Measurements from ENCODE around the gene NRAP.
"Not testable (repeated sequence)": the region's sequence is repeated elsewhere in the genome, so short reads cannot be mapped to it uniquely, and the experiment has no call there.

NRAP gene

DNA sequence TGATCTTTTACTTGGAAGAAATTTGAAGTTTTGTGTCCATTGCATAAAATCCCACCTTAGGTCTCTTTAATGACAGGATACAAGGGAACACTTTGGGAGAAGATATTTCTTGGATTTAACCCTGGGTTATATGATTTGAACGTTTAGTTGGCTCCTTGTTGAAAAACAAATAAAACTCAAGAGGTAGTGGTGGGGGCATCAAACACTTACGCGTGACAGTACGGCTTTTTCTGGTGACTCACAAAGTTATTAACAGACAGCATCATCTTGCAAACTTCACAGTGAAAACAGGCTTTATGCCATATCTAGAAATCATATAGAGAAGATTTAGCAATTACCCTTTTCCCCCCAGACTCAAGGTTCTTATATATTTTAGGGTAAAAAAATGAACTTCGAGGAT lies 699 bp downstream of the NRAP start:
- H3K27ac Mint-ChIP-seq = no peak overlapping the region
- no peaks in the 10 kb centered on the region for H3K9me3 Mint-ChIP-seq
- H3K36me3 Mint-ChIP-seq (ENCODE audit: low read depth) = no peaks in the 10 kb centered on the region
- peaks cover 16% of the 10 kb centered on the region for H3K27me3 Mint-ChIP-seq
- peaks cover 12% of the 10 kb centered on the region for H3K4me1 Mint-ChIP-seq (ENCODE audit: low read depth)
- H3K4me3 Mint-ChIP-seq = no peak overlapping the region

DNA sequence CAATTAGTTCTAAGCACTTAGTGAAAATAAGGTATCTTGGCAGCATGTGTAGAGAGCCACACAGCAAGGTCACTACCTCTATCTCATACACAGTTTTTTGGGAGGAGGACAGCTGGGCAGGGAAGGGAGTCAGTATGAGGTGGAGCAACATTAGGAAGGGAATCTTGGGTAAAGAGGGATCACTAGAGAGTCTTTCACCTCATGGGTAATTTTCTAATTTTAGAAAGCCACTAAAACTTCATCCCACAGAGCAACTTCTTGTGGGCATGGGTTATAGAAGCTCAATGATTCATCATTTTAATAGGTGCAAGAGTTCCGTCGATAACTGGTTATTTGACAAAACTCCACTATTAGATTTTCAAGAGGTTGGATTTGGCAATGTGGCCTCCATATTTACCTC lies 2.5 kb downstream of the NRAP start:
- Mint-ChIP-seq H3K4me1 (ENCODE audit: low read depth) (peaks cover 3% of the 10 kb centered on the region), H3K27ac (no peak overlapping the region), H3K4me3 (no peak overlapping the region), H3K9me3 (no peaks in the 10 kb centered on the region), H3K36me3 (ENCODE audit: low read depth) (no peaks in the 10 kb centered on the region), H3K27me3 (peaks cover 27% of the 10 kb centered on the region)

GRCh38 chr10:113657544-113657943 lies 6.3 kb downstream of the NRAP start:
- Mint-ChIP-seq H3K9me3 (no peaks in the 10 kb centered on the region), H3K27me3 (peaks cover 33% of the 10 kb centered on the region), H3K4me1 (ENCODE audit: low read depth) (no peaks in the 10 kb centered on the region), H3K36me3 (ENCODE audit: low read depth) (no peaks in the 10 kb centered on the region), H3K4me3 (no peak overlapping the region), H3K27ac (no peak overlapping the region)

DNA sequence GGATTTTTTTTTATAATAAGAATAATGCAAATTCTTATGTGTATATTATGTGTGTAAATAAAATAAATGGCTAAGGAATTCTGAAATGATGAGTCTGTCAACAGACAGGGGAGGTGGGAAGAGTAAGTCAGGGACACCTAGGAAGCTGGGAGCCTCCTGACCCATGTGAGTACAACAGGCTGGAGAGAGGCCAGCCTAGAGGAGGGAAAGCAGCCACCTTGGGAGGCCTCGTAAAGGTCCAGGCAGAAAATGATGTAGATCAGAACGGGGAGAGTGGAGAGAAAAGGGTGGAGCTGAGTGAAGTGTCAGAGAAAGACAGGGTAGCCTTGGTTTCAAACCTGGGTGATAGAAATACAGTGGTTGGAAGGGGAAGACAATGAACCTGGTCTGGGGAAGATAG lies 6.9 kb downstream of the NRAP start:
- Mint-ChIP-seq H3K4me3 (no peak overlapping the region), H3K27ac (no peak overlapping the region), H3K9me3 (no peaks in the 10 kb centered on the region), H3K4me1 (ENCODE audit: low read depth) (no peaks in the 10 kb centered on the region), H3K27me3 (peaks cover 31% of the 10 kb centered on the region), H3K36me3 (ENCODE audit: low read depth) (no peaks in the 10 kb centered on the region)

DNA sequence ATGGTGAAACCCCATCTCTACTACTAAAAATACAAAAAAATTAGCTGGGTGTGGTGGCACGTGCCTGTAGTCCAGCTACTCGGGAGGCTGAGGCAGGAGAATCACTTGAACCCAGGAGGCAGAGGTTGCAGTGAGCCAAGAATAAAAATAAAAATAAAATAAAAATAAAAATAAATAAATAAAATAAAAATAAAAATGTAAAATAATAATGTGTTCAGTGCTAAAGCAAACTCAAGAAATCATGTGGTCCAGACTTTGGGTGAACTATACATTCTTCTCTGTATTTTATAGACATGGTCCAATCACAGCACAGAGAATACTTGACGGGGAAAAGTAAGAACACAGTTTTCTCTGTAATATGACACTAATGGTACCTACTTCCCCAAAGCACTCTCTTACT lies 11.4 kb downstream of the NRAP start:
- H3K36me3 Mint-ChIP-seq (ENCODE audit: low read depth); H3K4me3 Mint-ChIP-seq; H3K27ac Mint-ChIP-seq; H3K4me1 Mint-ChIP-seq (ENCODE audit: low read depth); H3K9me3 Mint-ChIP-seq: not testable (repeated sequence)
- peaks cover 28% of the 10 kb centered on the region for H3K27me3 Mint-ChIP-seq

DNA sequence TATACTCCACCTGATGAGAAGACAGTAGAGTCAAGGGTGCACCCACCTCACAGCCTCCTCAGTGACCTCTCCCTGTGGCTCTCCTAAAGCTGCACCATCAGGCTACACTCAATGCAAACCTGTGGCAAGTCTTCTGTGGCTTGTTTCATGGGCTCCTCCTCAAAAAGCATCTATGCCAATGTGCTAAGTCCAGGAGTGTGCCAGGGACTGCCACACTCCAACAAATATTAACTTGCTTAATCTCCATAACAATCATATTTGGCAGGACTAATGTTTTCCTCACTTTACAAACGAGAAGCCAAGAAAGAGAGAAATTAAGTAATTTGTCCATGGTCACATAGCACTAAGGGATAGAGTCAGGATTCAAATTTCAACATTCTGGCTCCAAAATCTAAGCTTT lies 11.9 kb downstream of the NRAP start:
- no peaks in the 10 kb centered on the region for H3K36me3 Mint-ChIP-seq (ENCODE audit: low read depth)
- H3K27me3 Mint-ChIP-seq = peaks cover 23% of the 10 kb centered on the region
- H3K4me1 Mint-ChIP-seq (ENCODE audit: low read depth) = no peaks in the 10 kb centered on the region
- no peak overlapping the region for H3K27ac Mint-ChIP-seq
- no peak overlapping the region for H3K4me3 Mint-ChIP-seq
- H3K9me3 Mint-ChIP-seq = no peaks in the 10 kb centered on the region

GRCh38 chr10:113651021-113651420 lies 12.8 kb downstream of the NRAP start:
- no peaks in the 10 kb centered on the region for H3K36me3 Mint-ChIP-seq (ENCODE audit: low read depth)
- H3K4me1 Mint-ChIP-seq (ENCODE audit: low read depth) = no peaks in the 10 kb centered on the region
- no peak overlapping the region for H3K27ac Mint-ChIP-seq
- H3K27me3 Mint-ChIP-seq = peaks cover 25% of the 10 kb centered on the region
- H3K4me3 Mint-ChIP-seq = no peak overlapping the region
- no peaks in the 10 kb centered on the region for H3K9me3 Mint-ChIP-seq

DNA sequence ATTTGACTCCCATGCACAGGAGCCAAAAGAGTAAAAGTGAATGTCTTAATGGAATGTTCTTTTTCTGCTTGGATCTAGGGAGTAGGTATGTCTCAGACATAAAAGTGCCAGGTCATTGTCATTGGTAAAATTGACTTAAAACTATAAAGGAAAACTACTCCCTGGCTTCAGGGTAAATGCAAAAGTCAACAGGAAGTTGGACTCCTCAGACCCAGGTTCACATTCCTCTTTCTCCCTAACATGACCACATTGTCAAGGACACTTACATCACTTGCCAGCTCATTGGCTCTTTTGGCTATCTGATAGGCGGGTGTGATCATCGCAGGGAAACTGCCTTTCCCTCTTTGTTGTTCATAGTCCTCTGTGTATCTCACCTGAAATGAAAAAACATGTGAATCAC lies 13.7 kb downstream of the NRAP start:
- Mint-ChIP-seq H3K36me3 (ENCODE audit: low read depth) (no peaks in the 10 kb centered on the region), H3K4me1 (ENCODE audit: low read depth) (peaks cover 1% of the 10 kb centered on the region), H3K27me3 (peaks cover 29% of the 10 kb centered on the region), H3K9me3 (no peaks in the 10 kb centered on the region), H3K27ac (no peak overlapping the region), H3K4me3 (no peak overlapping the region)

DNA sequence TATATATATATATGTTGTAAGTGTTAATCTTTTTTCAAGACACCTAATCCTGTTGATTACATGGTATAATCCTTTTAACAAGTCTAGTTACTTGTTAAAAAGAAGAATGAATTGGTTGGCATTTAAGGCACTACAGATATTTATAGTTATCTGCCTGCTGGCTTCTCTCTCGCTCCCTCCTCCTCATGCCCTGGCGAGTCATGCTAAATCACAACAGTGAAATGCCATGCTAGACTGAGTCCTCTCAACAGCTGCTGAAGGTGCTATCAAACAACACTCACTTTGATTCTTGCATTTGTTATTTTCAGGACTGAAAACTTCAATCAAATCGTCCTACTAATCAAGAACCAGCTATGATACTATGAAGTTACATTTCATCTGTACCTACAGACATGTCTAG lies 15.4 kb downstream of the NRAP start:
- Mint-ChIP-seq H3K9me3 (no peaks in the 10 kb centered on the region), H3K27ac (no peak overlapping the region), H3K27me3 (peaks cover 27% of the 10 kb centered on the region), H3K4me3 (no peak overlapping the region), H3K36me3 (ENCODE audit: low read depth) (no peaks in the 10 kb centered on the region), H3K4me1 (ENCODE audit: low read depth) (peaks cover 13% of the 10 kb centered on the region)

DNA sequence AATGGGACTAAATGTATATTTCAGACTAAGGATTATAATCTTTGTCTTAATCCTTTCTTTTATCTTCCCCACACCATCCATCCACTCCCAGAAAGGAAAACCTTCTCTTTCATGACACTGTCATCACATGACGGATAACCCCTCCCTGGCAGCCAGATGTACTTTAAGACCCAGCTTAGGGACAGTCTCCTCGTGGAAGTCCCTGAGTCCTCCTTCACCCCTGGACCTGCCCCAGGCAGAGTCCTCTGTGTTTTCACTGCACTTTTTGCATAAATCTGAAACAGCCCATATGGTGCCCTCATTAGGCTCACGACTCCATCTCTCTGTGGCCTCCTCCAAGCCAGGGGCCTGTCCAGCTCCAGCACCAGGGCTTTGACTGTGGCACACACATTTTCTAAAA lies 16.0 kb downstream of the NRAP start:
- H3K36me3 Mint-ChIP-seq (ENCODE audit: low read depth) = no peaks in the 10 kb centered on the region
- no peaks in the 10 kb centered on the region for H3K9me3 Mint-ChIP-seq
- no peak overlapping the region for H3K4me3 Mint-ChIP-seq
- peaks cover 30% of the 10 kb centered on the region for H3K27me3 Mint-ChIP-seq
- H3K4me1 Mint-ChIP-seq (ENCODE audit: low read depth) = peaks cover 13% of the 10 kb centered on the region
- no peak overlapping the region for H3K27ac Mint-ChIP-seq

- Mint-ChIP-seq H3K4me1 (ENCODE audit: low read depth) (peaks cover 13% of the 10 kb centered on the region), H3K4me3 (no peak overlapping the region), H3K27ac (no peak overlapping the region), H3K36me3 (ENCODE audit: low read depth) (no peaks in the 10 kb centered on the region), H3K9me3 (no peaks in the 10 kb centered on the region), H3K27me3 (peaks cover 35% of the 10 kb centered on the region)
Observed at GRCh38 chr10:113646336-113647201, 17.3 kb downstream of the NRAP start.

GRCh38 chr10:113644185-113645120 lies 19.4 kb downstream of the NRAP start:
- Mint-ChIP-seq H3K4me3 (no peak overlapping the region), H3K27me3 (peaks cover 53% of the 10 kb centered on the region), H3K9me3 (no peaks in the 10 kb centered on the region), H3K36me3 (ENCODE audit: low read depth) (no peaks in the 10 kb centered on the region), H3K27ac (peak overlapping the region; percentile 50), H3K4me1 (ENCODE audit: low read depth) (peaks cover 13% of the 10 kb centered on the region)

- H3K27ac Mint-ChIP-seq = no peak overlapping the region
- H3K27me3 Mint-ChIP-seq = peaks cover 54% of the 10 kb centered on the region
- no peaks in the 10 kb centered on the region for H3K9me3 Mint-ChIP-seq
- no peak overlapping the region for H3K4me3 Mint-ChIP-seq
- no peaks in the 10 kb centered on the region for H3K36me3 Mint-ChIP-seq (ENCODE audit: low read depth)
- H3K4me1 Mint-ChIP-seq (ENCODE audit: low read depth) = peaks cover 13% of the 10 kb centered on the region
Observed at GRCh38 chr10:113643183-113643582, 20.7 kb downstream of the NRAP start.

- no peaks in the 10 kb centered on the region for H3K9me3 Mint-ChIP-seq
- H3K4me1 Mint-ChIP-seq (ENCODE audit: low read depth) = peaks cover 13% of the 10 kb centered on the region
- no peak overlapping the region for H3K27ac Mint-ChIP-seq
- H3K27me3 Mint-ChIP-seq = peaks cover 56% of the 10 kb centered on the region
- no peaks in the 10 kb centered on the region for H3K36me3 Mint-ChIP-seq (ENCODE audit: low read depth)
- no peak overlapping the region for H3K4me3 Mint-ChIP-seq
Observed at GRCh38 chr10:113641702-113642101, 22.1 kb downstream of the NRAP start.

DNA sequence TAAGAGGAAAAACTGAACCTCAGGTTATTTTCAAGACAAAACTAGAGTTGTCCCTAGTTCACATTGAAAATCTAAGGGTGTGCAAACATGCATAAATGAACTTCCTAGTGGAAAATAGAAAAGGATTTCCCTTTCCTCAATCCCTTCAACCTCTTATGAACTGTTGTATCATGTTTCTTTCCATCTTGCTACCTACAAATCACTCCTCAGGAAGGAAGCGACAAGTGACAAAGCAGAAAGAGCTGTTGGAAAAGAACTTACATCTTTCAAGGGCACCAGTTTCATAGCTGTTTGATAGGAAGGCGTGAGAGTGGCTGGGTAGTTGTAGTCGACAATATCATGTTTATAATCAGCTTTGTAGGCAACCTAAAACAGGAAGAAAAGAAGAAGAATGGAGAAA lies 23.9 kb downstream of the NRAP start:
- no peaks in the 10 kb centered on the region for H3K9me3 Mint-ChIP-seq
- H3K4me3 Mint-ChIP-seq = no peak overlapping the region
- H3K36me3 Mint-ChIP-seq (ENCODE audit: low read depth) = no peaks in the 10 kb centered on the region

More for the DNA sequence above, 23.9 kb downstream of the NRAP start:
- peaks cover 10% of the 10 kb centered on the region for H3K4me1 Mint-ChIP-seq (ENCODE audit: low read depth)
- H3K27me3 Mint-ChIP-seq = peaks cover 53% of the 10 kb centered on the region
- no peak overlapping the region for H3K27ac Mint-ChIP-seq
